Vagina (tissue), 2 donors: ENCODE measurements around the gene MDFIC. TPM values are rescaled to one million over a fixed set of nuclear protein-coding genes. Genes with fewer than 3 reads are reported as not detected.
A peak's percentile ranks its signal among the peaks of the same experiment; 100 is the strongest.
"Not testable (repeated sequence)": the region's sequence is repeated elsewhere in the genome, so short reads cannot be mapped to it uniquely, and the experiment has no call there.

Experiments
- DNase-seq, 2 donors: peaks; one replicate each; pipeline ENCODE4 v3.0.0-alpha.2; 2017; ENCODE audit errors: extremely low spot score in 2 of 2
- H3K27ac ChIP-seq: fragments of 200-600 bp; sonication (generic); one replicate; pipeline ENCODE4 v1.5.1; 2019
- H3K27me3 ChIP-seq: fragments of 200-600 bp; sonication (generic); one replicate; pipeline ENCODE4 v1.5.1; 2019
- H3K36me3 ChIP-seq, 2 donors: fragments of 200-600 bp; sonication (generic); one replicate each; pipeline ENCODE4 v1.5.1; 2017 to 2019
- H3K4me1 ChIP-seq: fragments of 200-600 bp; sonication (generic); one replicate; pipeline ENCODE4 v1.5.1; 2019
- H3K4me3 ChIP-seq, 2 donors: fragments of 200-600 bp; sonication (generic); 1 replicate in 1 of 2; 2 replicates in 1 of 2; pipeline ENCODE4 v1.5.1; 2016 to 2019
- H3K9me3 ChIP-seq: fragments of 200-600 bp; sonication (generic); one replicate; pipeline ENCODE4 v1.5.1; 2019
- CTCF ChIP-seq, 3 experiments: fragments of 450-650 bp in 2 of 3; fragments of 200-600 bp in 1 of 3; sonication (generic) in 1 of 3; IDR thresholded peaks; one replicate each; pipeline ENCODE4 v1.5.1; 2017 to 2019; ENCODE audit warnings: antibody characterized with exemption in 3 of 3, mild to moderate bottlenecking in 2 of 3, moderate library complexity in 2 of 3
- POLR2A ChIP-seq, 2 donors: fragments of 450-650 bp; IDR thresholded peaks; one replicate each; pipeline ENCODE4 v1.6.1; 2017; ENCODE audit warnings: antibody characterized with exemption in 2 of 2, mild to moderate bottlenecking in 2 of 2, moderate library complexity in 2 of 2
- POLR2AphosphoS5 ChIP-seq, 2 donors: sonication (generic); formaldehyde crosslinking; IDR thresholded peaks; one replicate each; pipeline ENCODE4 v1.9.0; 2017; ENCODE audit warnings: antibody characterized with exemption in 2 of 2, mild to moderate bottlenecking in 2 of 2, low read depth in 1 of 2; ENCODE audit not compliant: insufficient read depth in 1 of 2
- intact Hi-C: fragments of 100-400 bp; cut with DNase I; formaldehyde crosslinking; loops from one replicate; pipeline ENCODE4 v1.15.1; 2023
- total RNA-seq: library from RNA; depleted of rRNA; stranded (reverse); fragments of >200 nt; gene quantifications from one replicate; pipeline ENCODE4 v1.2.3, GENCODE V29; 2016

The MDFIC gene
- total RNA-seq, 1 donor from 2014 or later = 27.7 TPM

DNA sequence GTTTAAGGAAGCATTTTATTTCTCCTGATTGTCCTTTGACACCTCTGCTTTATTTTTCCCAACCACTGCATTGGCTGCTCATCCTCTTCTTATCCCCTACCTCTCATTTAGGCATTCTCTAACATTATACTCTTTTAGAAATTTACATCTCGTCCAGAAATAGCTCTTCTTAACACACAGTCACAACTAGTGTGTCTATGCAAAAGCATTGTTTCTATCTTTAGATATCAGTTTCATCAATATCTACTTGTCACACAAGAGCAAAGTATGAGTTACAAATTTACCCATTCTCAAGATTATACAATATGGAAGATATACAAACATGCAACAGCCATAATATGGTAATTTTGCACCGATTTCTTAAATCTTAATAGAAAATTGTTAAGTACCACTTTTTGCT lies 35.7 kb upstream of the MDFIC start:
- Histone ChIP-seq H3K4me1 (no peaks in the 10 kb centered on the region), H3K9me3 (no peaks in the 10 kb centered on the region), H3K27ac (no peak overlapping the region), H3K36me3 (no peaks in the 10 kb centered on the region), H3K4me3 (no peak overlapping the region), H3K27me3 (no peaks in the 10 kb centered on the region)
- TF ChIP-seq CTCF (IDR thresholded peaks at IDR 0.05) (no peak), POLR2A (IDR thresholded peaks at IDR 0.05) (no peak), POLR2AphosphoS5 (IDR thresholded peaks at IDR 0.05; ENCODE audit: insufficient read depth in 1 of 2, low read depth in 1 of 2) (no peak)
- DNase-seq = no peak
- intact Hi-C loops = no loop called here

GRCh38 chr7:114889116-114889515 lies 32.8 kb upstream of the MDFIC start:
- H3K27me3 ChIP-seq, H3K9me3 ChIP-seq, intact Hi-C loops, H3K4me3 ChIP-seq, H3K4me1 ChIP-seq, H3K36me3 ChIP-seq, DNase-seq, H3K27ac ChIP-seq: not testable (repeated sequence)

- peak in 1 of 2 donors; percentile 41 for TF ChIP-seq POLR2AphosphoS5 (IDR thresholded peaks at IDR 0.05; ENCODE audit: insufficient read depth in 1 of 2, low read depth in 1 of 2)
- no peak for TF ChIP-seq CTCF (IDR thresholded peaks at IDR 0.05)
- intact Hi-C loops = no loop called here
- no peak overlapping the region for H3K27ac ChIP-seq
Measured at GRCh38 chr7:114889646-114890285, 32.1 kb upstream of the MDFIC start.

GRCh38 chr7:114890561-114890960 lies 31.3 kb upstream of the MDFIC start:
- no peak overlapping the region for H3K27ac ChIP-seq
- no peaks in the 10 kb centered on the region for H3K27me3 ChIP-seq
- no peaks in the 10 kb centered on the region for H3K9me3 ChIP-seq
- DNase-seq = no peak
- no peaks in the 10 kb centered on the region for H3K4me1 ChIP-seq
- intact Hi-C loops = no loop called here
- no peaks in the 10 kb centered on the region for H3K36me3 ChIP-seq
- TF ChIP-seq CTCF (IDR thresholded peaks at IDR 0.05) (no peak), POLR2AphosphoS5 (IDR thresholded peaks at IDR 0.05; ENCODE audit: insufficient read depth in 1 of 2, low read depth in 1 of 2) (no peak), POLR2A (IDR thresholded peaks at IDR 0.05) (no peak)
- H3K4me3 ChIP-seq = no peak overlapping the region

More at GRCh38 chr7:114889646-114890285, 32.1 kb upstream of the MDFIC start:
- H3K27me3 ChIP-seq = no peaks in the 10 kb centered on the region
- H3K9me3 ChIP-seq = no peaks in the 10 kb centered on the region
- H3K4me3 ChIP-seq = no peak overlapping the region
- no peak for DNase-seq
- no peaks in the 10 kb centered on the region for H3K4me1 ChIP-seq
- no peaks in the 10 kb centered on the region for H3K36me3 ChIP-seq

GRCh38 chr7:114900127-114900526 lies 21.8 kb upstream of the MDFIC start:
- no peak overlapping the region for H3K27ac ChIP-seq
- no peaks in the 10 kb centered on the region for H3K27me3 ChIP-seq
- no peaks in the 10 kb centered on the region for H3K36me3 ChIP-seq
- H3K4me1 ChIP-seq = no peaks in the 10 kb centered on the region
- TF ChIP-seq POLR2AphosphoS5 (IDR thresholded peaks at IDR 0.05; ENCODE audit: insufficient read depth in 1 of 2, low read depth in 1 of 2) (peak in 1 of 2 donors; percentile 13), CTCF (IDR thresholded peaks at IDR 0.05) (no peak)
- H3K4me3 ChIP-seq = no peak overlapping the region
- intact Hi-C loops = no loop called here
- no peak for DNase-seq
- H3K9me3 ChIP-seq = no peaks in the 10 kb centered on the region
